ENCODE results near the gene CHST11. TPM values are rescaled to one million over a fixed set of nuclear protein-coding genes. Genes with fewer than 3 reads are reported as not detected.

The CHST11 gene
- total RNA-seq, 1 donor from 2014 or later: 44.3 TPM

DNA sequence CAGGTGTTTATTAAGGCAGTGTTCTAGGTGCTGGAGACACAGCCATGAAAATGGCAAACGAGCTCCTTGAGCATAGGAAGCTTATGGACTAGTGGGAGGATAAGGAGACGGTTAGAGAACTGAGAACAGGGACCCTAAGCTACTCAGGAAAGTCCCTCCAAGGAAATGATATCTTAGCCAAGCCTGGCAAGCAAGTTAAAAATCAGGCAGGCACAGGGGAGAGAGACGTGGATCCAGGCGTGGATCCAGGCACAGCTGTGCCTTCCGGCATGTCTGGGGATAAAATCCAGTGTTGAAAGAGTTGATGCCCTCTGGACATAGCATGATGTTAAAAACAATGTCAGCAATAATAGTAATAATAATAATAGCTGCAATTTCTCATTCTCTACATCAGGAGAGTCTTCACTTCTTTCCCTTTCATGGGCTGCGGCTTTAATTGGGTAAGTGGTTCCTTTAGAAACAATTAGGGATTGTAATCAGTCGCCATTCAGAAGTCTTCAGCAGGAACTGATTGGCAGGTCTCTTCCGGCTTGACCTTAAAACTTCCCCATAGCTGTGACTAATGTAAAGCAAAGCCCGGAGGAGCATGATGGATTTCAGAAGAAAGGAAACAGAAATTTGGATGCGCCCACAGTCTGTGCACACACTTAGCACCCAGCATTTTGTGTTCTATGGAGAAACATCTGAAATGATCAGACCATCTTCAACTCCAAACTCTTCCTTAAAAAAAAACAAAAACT, 271.1 kb downstream of the CHST11 start:
- TF ChIP-seq, protein P1, sequence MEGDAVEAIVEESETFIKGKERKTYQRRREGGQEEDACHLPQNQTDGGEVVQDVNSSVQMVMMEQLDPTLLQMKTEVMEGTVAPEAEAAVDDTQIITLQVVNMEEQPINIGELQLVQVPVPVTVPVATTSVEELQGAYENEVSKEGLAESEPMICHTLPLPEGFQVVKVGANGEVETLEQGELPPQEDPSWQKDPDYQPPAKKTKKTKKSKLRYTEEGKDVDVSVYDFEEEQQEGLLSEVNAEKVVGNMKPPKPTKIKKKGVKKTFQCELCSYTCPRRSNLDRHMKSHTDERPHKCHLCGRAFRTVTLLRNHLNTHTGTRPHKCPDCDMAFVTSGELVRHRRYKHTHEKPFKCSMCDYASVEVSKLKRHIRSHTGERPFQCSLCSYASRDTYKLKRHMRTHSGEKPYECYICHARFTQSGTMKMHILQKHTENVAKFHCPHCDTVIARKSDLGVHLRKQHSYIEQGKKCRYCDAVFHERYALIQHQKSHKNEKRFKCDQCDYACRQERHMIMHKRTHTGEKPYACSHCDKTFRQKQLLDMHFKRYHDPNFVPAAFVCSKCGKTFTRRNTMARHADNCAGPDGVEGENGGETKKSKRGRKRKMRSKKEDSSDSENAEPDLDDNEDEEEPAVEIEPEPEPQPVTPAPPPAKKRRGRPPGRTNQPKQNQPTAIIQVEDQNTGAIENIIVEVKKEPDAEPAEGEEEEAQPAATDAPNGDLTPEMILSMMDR (conservative IDR thresholded peaks at IDR 0.05; ENCODE audit: low read depth, low read length): no peak
- H3K4me3 ChIP-seq (ENCODE audit: low read depth, low read length): no peak overlapping the region

DNA sequence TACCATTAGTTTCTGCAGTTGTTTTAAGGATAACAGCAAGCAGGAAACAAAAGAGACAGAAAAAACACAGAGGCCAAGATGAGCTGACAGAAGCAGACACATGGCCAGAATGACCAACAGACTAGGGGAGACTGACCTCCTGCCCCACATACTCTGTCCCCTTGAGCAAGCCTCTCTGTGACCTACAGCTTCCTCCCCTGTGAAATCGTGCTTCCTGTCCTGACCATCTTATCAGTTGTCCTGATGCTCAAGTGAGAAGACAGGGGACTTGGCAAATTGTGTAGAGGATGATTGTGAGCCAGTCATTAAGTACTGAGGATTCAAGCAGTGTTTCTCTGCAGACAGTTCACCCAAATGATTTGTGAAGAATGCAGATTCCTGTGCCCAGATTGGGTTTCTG, 272.3 kb downstream of the CHST11 start:
- TF ChIP-seq, protein P1 (conservative IDR thresholded peaks at IDR 0.05; ENCODE audit: low read depth, low read length): no peak
- DNase-seq (ENCODE audit: low read depth): no peak
- no peak overlapping the region for H3K4me3 ChIP-seq (ENCODE audit: low read depth, low read length)

More for the DNA sequence above, 271.1 kb downstream of the CHST11 start:
- no peak for DNase-seq (ENCODE audit: low read depth)

DNA sequence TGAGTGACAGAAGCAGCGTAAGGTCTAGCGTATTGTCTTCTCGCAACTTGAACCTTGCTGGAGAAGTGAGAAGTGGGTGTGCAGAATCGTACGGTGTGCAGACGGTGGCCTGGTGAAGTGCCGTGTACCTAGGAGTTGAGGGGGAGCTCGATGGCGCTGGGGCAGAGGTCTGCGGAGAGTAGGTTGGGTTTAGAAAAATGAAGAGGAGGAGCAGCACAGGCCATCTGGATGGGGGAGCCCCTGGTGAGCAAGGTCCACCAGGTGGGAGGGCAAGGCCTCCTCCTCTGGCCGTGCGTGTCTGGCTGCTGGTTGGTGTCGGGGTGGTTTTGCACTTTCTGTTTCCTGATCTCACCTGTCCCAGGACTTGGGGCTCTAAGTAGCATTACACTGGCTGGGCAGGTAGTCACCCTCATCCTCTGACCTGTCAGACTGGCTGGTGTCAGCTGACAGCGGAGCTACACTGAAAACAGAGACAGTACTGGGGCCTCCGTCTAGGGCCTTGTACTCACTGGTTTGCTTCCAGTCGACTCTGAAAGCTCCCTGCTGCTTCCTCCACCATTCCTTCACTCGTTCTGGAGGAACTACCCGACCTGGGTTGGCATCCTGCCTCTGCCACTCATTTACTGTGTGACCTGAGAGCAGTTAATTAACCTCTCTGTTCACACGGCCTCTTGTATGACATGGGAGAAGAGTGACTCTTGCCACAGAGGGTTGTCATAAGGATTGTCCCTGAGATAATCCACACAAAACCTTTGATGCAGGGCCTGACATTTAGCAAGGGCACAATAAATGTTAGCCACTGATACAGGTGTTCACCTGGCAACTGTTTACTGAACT, 273.1 kb downstream of the CHST11 start:
- no peak overlapping the region for H3K4me3 ChIP-seq (ENCODE audit: low read depth, low read length)
- DNase-seq (ENCODE audit: low read depth): no peak
- TF ChIP-seq, protein P1 (conservative IDR thresholded peaks at IDR 0.05; ENCODE audit: low read depth, low read length): no peak

DNA sequence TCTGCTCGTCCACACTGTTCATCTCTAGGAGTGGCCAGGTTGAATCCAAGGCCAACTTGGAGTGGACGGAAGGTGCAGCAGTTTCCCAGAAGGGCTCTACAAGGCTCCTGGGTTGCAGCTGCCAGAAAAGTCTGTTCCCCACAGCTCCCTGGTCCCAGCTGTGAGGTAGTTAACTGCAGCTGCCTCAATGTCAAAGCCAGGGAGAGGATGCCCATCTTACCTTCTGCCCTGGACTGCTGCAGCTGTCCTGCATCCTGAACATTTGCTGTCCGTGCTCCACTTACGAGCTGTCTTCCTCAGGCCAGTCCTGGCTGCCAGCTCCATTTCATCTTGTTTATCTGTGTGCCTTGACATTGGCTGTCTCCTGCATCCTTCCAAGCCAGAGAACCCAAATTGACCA, 274.0 kb downstream of the CHST11 start:
- H3K4me3 ChIP-seq (ENCODE audit: low read depth, low read length): no peak overlapping the region
- no peak for DNase-seq (ENCODE audit: low read depth)
- TF ChIP-seq, protein P1 (conservative IDR thresholded peaks at IDR 0.05; ENCODE audit: low read depth, low read length): no peak

DNA sequence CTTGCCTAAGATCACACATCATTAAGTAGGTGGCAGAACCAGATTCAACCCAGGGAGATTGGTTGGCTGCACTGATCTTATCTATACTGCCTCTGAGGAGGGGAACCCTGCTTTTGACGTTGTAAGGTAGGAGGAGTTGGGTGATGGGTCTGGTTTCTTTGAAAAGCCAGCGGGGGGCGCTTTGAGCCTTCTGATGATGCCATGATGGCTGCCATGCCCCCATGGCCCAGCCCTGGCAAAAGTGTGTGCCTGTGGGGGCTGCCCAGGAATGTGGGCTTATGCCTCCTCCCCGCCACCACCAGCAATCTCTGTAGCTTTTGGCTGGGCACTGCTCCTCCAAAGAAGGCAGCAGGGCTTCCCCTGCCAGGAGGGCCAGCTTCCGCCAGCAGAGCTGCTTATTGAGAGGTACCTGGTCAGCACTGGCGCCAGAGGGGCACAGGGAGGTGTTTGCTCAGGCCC, 277.0 kb downstream of the CHST11 start:
- no peak for DNase-seq (ENCODE audit: low read depth)
- TF ChIP-seq, protein P1 (conservative IDR thresholded peaks at IDR 0.05; ENCODE audit: low read depth, low read length): peak; percentile 32
- no peak overlapping the region for H3K4me3 ChIP-seq (ENCODE audit: low read depth, low read length)

DNA sequence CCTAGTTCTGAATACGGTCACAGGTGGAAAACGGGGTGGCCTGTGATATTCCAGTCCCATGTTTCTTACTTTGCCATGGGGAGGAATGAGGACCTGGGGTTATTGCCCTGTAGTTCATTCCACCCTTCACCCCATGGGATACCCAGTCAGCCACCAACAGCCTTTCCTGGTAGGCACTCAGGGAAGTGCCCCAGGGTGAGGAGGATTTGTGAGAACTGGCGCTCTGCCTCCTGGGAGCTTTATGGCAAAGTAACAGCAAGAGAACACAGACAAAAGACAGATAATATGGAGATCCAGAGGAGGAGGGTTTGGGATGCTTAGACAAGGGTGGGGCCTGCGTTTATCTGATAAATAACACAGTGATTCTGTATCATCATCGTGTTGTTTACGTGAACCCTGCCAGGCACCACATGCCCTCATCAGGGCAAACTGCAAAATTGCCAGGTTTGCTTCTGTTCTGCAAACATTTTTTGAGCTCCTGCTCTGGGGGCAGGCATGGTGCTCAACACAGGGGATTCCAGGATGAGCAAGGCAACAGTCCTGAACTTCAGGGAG, 277.9 kb downstream of the CHST11 start:
- TF ChIP-seq, protein P1 (conservative IDR thresholded peaks at IDR 0.05; ENCODE audit: low read depth, low read length): no peak
- DNase-seq (ENCODE audit: low read depth): no peak
- no peak overlapping the region for H3K4me3 ChIP-seq (ENCODE audit: low read depth, low read length)
